Measurements from ENCODE around the gene MYOC. TPM values are rescaled to one million over a fixed set of nuclear protein-coding genes. Genes with fewer than 3 reads are reported as not detected.

The MYOC gene
- polyA plus RNA-seq, 1 of the 3 experiments (the other 2 are of a cell fraction), result not detected

DNA sequence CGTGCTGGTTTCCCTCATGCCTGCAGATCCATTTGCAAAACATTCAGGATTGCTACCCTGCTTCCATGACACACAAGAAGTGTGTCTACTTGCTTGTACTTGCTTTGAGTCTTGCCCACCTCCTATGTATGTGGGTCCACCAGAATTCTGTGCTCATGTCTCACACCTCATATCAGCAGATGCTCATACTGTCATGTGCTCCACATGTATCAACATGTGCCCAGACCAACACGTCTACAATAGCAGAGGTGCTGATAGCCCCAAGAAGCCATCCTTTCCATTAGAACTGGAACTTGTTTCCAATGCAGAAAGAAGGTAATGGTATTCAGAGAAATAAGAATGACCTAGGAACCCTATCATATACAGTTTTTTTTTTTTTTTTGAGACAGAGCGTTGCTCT is 27.9 kb upstream of the MYOC start (continued):
- no peak for TF ChIP-seq ELF1 (IDR thresholded peaks at IDR 0.05)
- TF ChIP-seq SIN3A (IDR thresholded peaks at IDR 0.05; ENCODE audit: borderline replicate concordance, low read depth, low read length), result no peak
- no peak for TF ChIP-seq EP300 (IDR thresholded peaks at IDR 0.05; ENCODE audit: borderline replicate concordance in 1 of 2, low read depth in 1 of 2, low read length in 1 of 2)
- TF ChIP-seq GATA2 (CRISPR knock-in tag; IDR thresholded peaks at IDR 0.05), result no peak
- no peak for TF ChIP-seq FOXM1 (IDR thresholded peaks at IDR 0.05; ENCODE audit: low read depth)
- no peak for TF ChIP-seq PBX3 (IDR thresholded peaks at IDR 0.05)
- no peak for TF ChIP-seq CHD2 (IDR thresholded peaks at IDR 0.05; ENCODE audit: low read length, partially characterized antibody)
- TF ChIP-seq ZBTB33 (IDR thresholded peaks at IDR 0.05; ENCODE audit: borderline replicate concordance, low read depth), result no peak
- no peak for TF ChIP-seq USF1 (IDR thresholded peaks at IDR 0.05; ENCODE audit: borderline replicate concordance, low read depth)

DNA sequence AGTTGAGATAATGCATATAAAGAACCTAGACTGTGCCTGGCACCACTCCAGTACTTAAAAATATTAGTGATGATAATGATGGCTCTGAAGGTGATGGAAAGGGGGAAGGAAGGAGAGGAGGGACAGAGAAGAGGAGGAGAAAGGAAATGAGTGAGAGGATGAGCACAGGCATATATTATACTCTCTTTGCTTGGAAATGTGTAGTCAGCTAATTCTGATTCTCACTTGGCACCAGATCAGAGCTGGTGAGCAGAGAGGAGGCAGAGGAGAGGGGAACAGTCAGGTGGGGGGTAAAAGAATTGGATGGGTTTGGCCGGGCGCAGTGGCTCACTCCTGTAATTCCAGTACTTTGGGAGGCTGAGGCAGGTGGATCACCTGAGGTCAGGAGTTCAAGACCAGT is 24.3 kb upstream of the MYOC start:
- H3K79me2 ChIP-seq (ENCODE audit: insufficient read depth), result no peaks in the 10 kb centered on the region
- no peaks in the 10 kb centered on the region for H3K9me2 ChIP-seq
- H3K4me1 ChIP-seq (ENCODE audit: control insufficient read depth in 1 of 2, insufficient read depth in 2 of 2, low read depth in 1 of 2, low read length in 1 of 2), result no peaks in the 10 kb centered on the region
- 44% methylated on average over 2 of the region's 2 CpGs for WGBS (ENCODE audit: low lambda C conversion rate)
- H3K4me3 ChIP-seq (ENCODE audit: low read depth in 2 of 2, low read length in 1 of 2), result no peak overlapping the region
- H3K9me3 ChIP-seq, result no peaks in the 10 kb centered on the region
- TF ChIP-seq GABPA (IDR thresholded peaks at IDR 0.05; ENCODE audit: low read depth) (no peak), RCOR1 (IDR thresholded peaks at IDR 0.05; ENCODE audit: low read length) (no peak), SIN3A (IDR thresholded peaks at IDR 0.05; ENCODE audit: borderline replicate concordance, low read depth, low read length) (no peak)
- no peak overlapping the region for H3K9ac ChIP-seq
- H4K20me1 ChIP-seq (ENCODE audit: insufficient read depth), result no peaks in the 10 kb centered on the region
- DNase-seq, result no peak
- no peaks in the 10 kb centered on the region for H3F3A ChIP-seq (replicated peaks; ENCODE audit: insufficient read depth)
- ChIA-PET CTCF (interaction anchor here (1.2 kb wide), 1 partner anchor 723 kb away, joined by 3 read pairs; no protein-coding TSS in a partner anchor), POLR2A (no interaction called here)
- H3K27ac ChIP-seq (ENCODE audit: low read depth in 2 of 2, low read length in 1 of 2), result no peak overlapping the region
- no peak overlapping the region for H2AFZ ChIP-seq (ENCODE audit: low read depth)
- peaks cover 9% of the 10 kb centered on the region; the same call in 1 of the 2 replicates for H3K27me3 ChIP-seq (ENCODE audit: insufficient read depth)
- no peak overlapping the region for H3K4me2 ChIP-seq
- no peaks in the 10 kb centered on the region for H3K36me3 ChIP-seq (replicated peaks in 1 of 2; ENCODE audit: control insufficient read depth in 1 of 2, insufficient read depth in 2 of 2, low read length in 1 of 2)
